Metanephros (tissue), 1 donor: ENCODE data around the gene RSPRY1. TPM values are rescaled to one million over a fixed set of nuclear protein-coding genes. Genes with fewer than 3 reads are reported as not detected.

Experiments
- total RNA-seq: library from RNA; depleted of rRNA; stranded (reverse); fragments of >200 nt; gene quantifications from one replicate; pipeline ENCODE4 v1.2.3, GENCODE V29; 2014

The RSPRY1 gene
- total RNA-seq, result 70.8 TPM

DNA sequence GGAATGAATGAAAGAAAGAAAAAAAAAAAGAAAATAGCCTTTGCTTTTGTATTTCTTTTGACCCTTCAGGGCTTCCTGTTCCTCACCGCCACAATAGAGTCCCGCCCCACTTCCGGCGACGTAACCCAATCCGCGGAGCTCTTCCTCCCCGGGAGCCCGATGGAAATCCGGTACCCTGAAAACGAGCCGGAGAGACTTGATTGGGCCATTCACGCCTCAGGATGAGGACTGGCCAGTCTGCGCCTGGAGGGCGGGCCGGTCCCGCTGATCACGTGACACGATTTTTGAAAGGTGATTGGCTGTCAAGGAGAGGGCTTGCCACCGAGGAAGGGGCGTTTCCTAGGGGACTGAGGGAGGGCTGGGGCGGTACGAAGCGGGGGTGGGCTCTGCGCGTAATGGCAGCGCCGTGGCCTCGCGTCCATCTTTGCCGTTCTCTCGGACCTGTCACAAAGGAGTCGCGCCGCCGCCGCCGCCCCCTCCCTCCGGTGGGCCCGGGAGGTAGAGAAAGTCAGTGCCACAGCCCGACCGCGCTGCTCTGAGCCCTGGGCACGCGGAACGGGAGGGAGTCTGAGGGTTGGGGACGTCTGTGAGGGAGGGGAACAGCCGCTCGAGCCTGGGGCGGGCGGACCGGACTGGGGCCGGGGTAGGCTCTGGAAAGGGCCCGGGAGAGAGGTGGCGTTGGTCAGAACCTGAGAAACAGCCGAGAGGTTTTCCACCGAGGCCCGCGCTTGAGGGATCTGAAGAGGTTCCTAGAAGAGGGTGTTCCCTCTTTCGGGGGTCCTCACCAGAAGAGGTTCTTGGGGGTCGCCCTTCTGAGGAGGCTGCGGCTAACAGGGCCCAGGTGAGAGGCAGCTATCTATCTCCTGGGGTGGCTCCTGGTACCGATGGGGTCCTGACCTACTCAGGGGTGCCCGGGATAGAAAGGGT lies at the start of gene RSPRY1, which contains the start of gene PSME3IP1:
TSS of gene RSPRY1 (plus strand) at position 385 of the 927 bp plus-strand sequence. CDS start 18,330 bp downstream, outside the sequence.
TSS of gene PSME3IP1 (minus strand) at position 95 of the 927 bp plus-strand sequence. CDS start 12,185 bp downstream, outside the sequence.

DNA sequence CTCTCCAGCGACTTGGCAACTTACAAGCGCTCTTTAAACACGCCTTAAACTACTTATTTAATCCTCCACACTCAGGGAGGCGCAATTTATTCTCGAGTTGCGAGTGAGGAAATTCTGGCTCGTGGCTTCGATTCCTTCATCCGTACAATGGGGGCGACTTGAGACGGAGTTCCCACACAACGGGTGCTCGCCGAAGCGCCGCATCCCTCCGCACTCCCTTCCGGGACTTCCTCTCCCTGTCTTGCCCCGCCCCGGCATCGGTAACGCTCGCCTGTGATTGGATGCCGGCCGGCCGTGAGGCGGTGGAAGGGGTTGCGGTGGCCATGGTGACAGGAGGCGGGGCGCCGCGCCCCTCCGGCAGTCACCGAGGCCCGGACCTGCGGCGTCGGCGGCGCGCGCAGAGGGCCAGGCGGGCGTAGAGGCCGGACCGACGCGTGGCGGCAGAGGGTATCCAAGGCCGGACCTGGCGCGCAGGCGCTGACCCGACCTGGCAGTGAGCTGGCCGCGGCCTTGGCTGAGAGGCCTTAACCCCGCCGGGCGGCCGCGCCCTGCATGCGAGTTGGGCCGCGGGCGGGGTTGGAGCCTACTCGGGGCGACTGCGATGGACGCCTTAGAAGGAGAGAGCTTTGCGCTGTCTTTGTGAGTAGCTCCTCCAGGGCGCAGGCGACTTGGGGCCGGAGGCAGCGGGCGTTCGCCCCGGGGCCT lies 58.8 kb downstream of the RSPRY1 start, which contains the start of gene ARL2BP:
TSS of gene ARL2BP (plus strand) at position 493 of the 705 bp plus-strand sequence. CDS start at position 602, 109 bp downstream.

DNA sequence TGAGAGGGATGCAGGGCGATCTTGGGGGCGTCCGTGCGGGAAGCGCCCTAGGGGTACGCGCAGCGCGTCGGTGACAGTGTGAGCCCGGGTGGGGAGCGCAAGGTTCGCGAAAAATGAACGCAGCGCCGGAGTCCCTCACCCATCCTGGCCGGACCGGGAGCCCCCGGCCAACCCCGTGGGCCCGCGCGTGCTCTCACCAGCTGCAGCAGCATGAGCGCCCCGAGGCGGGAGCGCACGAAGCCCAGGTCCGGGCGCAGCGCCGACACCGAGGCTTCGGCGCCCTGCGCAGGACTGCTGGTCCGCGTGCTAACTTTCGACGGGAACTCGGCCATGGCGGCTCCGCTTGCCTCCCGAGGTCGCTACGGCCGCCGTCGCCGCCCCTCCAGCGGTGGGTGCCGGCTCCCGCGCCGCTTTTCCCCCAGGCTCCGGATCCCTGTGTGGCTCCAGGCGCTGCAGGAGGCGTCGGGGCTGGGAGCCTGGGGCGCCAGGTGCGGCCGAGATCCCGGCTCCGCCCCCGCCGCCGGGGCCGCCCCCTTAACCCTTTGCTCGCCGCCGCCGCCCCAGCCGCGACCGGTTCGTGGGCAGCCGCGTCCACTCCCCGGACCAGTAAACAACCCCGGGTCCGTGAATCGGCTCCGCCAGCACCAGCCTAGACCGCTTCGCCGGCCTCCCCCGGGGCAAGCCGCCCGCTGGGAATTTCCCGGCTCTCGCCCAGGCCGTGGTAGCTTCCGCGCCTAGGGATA lies 98.3 kb downstream of the RSPRY1 start, which contains the start of gene PLLP:
TSS of gene PLLP (minus strand) at position 464 of the 743 bp plus-strand sequence. CDS start at position 332, 132 bp downstream.

Other genes with a start within 250 kb of the RSPRY1 start
- 8.6 TPM for gene CETP, start 224.4 kb upstream of the RSPRY1 start, total RNA-seq
- 13.5 TPM for gene NLRC5, start 196.8 kb upstream of the RSPRY1 start, total RNA-seq
- gene CPNE2, start 93.7 kb upstream of the RSPRY1 start, total RNA-seq, result 30.1 TPM
- gene PSME3IP1, start 290 bp upstream of the RSPRY1 start, total RNA-seq, result 45.5 TPM
- gene ARL2BP, start 58.9 kb downstream of the RSPRY1 start, total RNA-seq, result 46.1 TPM
- gene PLLP, start 98.3 kb downstream of the RSPRY1 start, total RNA-seq, result 14.1 TPM
- not detected for gene CCL22, start 172.5 kb downstream of the RSPRY1 start, total RNA-seq
- gene CX3CL1, start 186.2 kb downstream of the RSPRY1 start, total RNA-seq, result 30.6 TPM
- gene CCL17, start 218.4 kb downstream of the RSPRY1 start, total RNA-seq, result 1.1 TPM